GM06990 (cell line): ENCODE measurements around the gene SGIP1.

Experiments
- DNase-seq: peaks from one replicate; pipeline ENCODE4 v3.0.0-alpha.2; 2011; ENCODE audit not compliant: insufficient read length; ENCODE audit errors: extremely low read depth
- H3K27me3 ChIP-seq: replicated peaks from 2 replicates; pipeline ENCODE4 v1.6.0; 2011; ENCODE audit warnings: low read length; ENCODE audit not compliant: control insufficient read depth, insufficient read depth
- H3K36me3 ChIP-seq: 2 replicates; pipeline ENCODE4 v1.5.1; 2011; ENCODE audit warnings: low read length; ENCODE audit not compliant: control insufficient read depth, insufficient read depth
- H3K4me3 ChIP-seq: replicated peaks from 2 replicates; pipeline ENCODE4 v1.5.1; 2011; ENCODE audit warnings: low read depth, mild to moderate bottlenecking, control low read depth, low read length
- TF ChIP-seq, protein P1 (sequence below): IDR thresholded peaks from 2 replicates; pipeline ENCODE4 v1.5.1; 2011; ENCODE audit warnings: low read length, control low read depth, mild to moderate bottlenecking, inconsistent platforms; ENCODE audit not compliant: insufficient read depth, poor library complexity, severe bottlenecking

The SGIP1 gene

DNA sequence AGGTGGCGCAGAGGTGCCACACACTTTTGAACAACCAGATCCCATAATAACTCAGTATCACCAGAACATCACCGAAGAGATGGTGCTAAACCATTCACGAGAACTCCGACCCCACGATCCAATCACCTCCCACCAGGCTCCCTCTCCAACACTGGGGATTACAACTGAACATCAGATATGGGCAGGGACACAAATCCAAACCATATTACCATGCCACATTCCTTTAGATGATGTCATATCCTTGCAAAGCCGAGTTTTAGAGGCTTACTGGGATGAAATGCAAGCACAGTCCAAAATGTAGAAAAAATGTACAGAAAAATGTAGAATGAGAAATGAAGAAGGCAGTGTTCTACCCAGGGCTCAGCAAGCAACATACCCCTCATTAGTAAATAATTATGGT lies 64.7 kb downstream of the SGIP1 start:
- TF ChIP-seq, protein P1, sequence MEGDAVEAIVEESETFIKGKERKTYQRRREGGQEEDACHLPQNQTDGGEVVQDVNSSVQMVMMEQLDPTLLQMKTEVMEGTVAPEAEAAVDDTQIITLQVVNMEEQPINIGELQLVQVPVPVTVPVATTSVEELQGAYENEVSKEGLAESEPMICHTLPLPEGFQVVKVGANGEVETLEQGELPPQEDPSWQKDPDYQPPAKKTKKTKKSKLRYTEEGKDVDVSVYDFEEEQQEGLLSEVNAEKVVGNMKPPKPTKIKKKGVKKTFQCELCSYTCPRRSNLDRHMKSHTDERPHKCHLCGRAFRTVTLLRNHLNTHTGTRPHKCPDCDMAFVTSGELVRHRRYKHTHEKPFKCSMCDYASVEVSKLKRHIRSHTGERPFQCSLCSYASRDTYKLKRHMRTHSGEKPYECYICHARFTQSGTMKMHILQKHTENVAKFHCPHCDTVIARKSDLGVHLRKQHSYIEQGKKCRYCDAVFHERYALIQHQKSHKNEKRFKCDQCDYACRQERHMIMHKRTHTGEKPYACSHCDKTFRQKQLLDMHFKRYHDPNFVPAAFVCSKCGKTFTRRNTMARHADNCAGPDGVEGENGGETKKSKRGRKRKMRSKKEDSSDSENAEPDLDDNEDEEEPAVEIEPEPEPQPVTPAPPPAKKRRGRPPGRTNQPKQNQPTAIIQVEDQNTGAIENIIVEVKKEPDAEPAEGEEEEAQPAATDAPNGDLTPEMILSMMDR = no peak
- Histone ChIP-seq H3K36me3 (no peaks in the 10 kb centered on the region), H3K4me3 (no peak overlapping the region), H3K27me3 (no peaks in the 10 kb centered on the region; the same call in 1 of the 2 replicates)
- DNase-seq = no peak

DNA sequence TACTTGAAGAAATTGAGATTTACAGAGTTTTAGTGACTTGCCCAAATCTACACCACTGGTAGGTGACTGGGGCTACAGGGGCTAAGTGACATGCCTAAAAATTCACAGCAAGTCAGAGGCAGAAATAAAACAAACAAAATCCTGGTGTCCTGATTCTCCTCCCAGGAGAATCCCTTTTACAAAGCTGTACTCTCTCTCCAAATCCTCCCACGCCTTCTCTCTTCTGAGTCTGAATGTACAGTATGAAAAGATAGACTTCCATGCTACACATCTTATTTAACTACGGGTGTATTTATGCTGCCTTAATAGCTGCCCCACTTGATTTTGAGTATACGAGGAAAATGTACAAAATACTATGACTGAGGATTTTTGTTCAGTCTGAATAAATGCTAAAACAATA lies 65.4 kb downstream of the SGIP1 start:
- TF ChIP-seq, protein P1 = no peak
- no peaks in the 10 kb centered on the region; the same call in 1 of the 2 replicates for H3K27me3 ChIP-seq

DNA sequence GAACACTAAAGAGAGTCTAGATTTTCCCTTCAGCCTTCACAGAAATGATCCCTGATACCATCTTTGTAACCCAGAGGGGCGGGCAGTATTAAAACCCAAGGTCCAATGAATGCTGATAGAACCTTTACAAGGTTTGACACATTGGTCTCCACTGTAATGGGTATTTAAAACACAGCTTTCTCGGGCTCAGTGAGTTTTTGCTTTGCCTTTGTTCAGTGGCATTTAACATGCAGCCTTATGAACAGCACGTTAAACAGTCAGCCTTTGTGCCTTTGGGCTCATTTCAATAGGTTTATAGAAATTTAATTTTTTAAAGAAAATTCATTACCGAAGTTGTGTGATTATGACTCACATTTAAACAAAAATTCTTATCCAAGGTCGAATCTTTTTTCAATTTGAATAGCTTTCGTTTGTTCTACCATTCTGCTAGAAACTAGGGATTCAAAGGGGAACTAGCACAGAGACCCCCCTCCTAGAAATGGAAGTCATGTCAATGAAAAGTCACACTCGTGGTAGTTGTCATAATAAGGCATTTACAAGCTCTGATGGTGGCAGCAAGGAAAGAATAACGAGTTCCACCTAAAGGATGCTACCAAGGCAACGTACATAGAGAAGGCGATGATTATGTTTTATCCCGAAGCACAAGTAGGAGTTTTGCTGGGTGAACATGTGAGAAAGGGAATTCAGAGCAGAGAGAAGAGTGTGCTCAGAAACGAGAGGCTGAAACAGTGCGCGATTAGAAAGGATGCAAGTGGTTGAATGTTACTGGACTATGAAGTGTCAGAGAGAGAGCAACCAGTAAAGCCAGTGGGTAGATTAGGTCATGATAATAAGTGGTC lies 66.2 kb downstream of the SGIP1 start:
- Histone ChIP-seq H3K4me3 (no peak overlapping the region), H3K27me3 (no peaks in the 10 kb centered on the region), H3K36me3 (no peaks in the 10 kb centered on the region)
- TF ChIP-seq, protein P1 = no peak
- no peak for DNase-seq

More for the DNA sequence above, 65.4 kb downstream of the SGIP1 start:
- DNase-seq = no peak
- H3K4me3 ChIP-seq = no peak overlapping the region
- H3K36me3 ChIP-seq = no peaks in the 10 kb centered on the region

DNA sequence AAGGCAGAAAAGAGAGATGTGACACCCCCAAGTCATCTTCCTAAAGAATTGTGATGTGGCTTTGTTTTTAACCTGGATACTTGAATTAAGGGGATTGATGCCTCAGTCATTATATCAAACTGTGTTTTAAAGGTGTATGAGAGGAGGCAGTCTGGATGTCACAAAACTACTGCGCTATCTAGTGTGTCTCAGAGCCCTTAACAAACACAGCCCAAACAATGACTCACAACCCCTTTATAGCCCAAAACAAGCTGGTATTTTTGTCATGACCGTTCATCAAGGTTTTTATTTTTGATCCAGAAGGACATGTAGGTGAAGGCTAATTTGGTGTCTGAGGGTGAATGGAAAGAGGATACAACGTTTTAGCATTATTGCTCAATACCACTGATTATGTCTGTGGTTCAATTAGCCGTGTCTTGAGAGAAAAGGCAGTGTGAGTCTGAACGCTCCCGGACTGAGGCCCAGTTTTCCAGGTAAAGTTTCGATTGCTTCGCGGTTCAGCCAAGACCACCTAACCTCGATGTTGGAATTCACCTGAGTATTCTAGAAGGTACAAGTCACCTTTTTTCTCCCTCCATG lies 71.6 kb downstream of the SGIP1 start:
- H3K36me3 ChIP-seq = no peaks in the 10 kb centered on the region
- DNase-seq = no peak
- TF ChIP-seq, protein P1 = no peak
- no peaks in the 10 kb centered on the region for H3K27me3 ChIP-seq
- no peak overlapping the region for H3K4me3 ChIP-seq

DNA sequence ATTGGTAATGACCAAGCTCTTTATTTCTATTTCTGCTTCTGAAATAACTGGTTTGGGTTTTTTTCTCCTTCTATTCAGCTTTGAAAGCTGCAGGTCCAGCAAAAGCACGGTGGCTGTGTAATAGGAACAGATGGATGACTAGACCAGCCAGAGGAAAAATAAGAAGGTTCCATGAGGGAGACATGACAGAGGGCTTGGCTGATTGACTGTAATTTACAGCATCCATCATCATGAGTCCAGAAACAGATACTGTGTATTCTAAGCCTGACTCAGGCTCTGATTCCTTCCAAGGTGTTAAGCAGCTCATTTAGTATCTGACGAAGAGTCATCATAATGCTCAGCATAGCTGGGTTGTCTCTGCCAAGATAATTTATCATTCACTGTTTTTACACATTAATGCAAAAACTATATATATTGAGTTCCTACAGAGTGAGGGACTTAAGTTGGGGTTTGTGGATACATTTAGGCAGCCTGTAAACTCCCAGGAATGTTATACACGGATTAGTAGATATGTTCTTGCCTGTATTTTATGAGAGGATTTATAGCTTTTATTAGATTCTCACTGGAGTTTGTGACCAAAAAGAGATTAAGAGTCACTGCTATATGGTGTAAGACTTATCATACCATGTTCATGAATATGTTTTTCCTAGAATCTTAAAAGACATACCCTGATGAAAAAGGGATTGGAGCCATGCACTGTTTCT lies 72.6 kb downstream of the SGIP1 start:
- H3K4me3 ChIP-seq = no peak overlapping the region
- TF ChIP-seq, protein P1 = no peak
- H3K36me3 ChIP-seq = no peaks in the 10 kb centered on the region
- DNase-seq = no peak
- H3K27me3 ChIP-seq = no peaks in the 10 kb centered on the region
